ENCODE results near the gene PARD3B.

The PARD3B gene

GRCh38 chr2:204573221-204573620 lies 27.9 kb downstream of the PARD3B start:
- TF ChIP-seq CTCF (conservative IDR thresholded peaks at IDR 0.05; ENCODE audit: low read depth, low read length), result no peak

GRCh38 chr2:204574486-204574885 lies 29.2 kb downstream of the PARD3B start:
- no peak for TF ChIP-seq CTCF (conservative IDR thresholded peaks at IDR 0.05; ENCODE audit: low read depth, low read length)
- H3K4me3 ChIP-seq (ENCODE audit: low read length), result no peak overlapping the region
- no peak for DNase-seq (ENCODE audit: low read depth)

More at GRCh38 chr2:204573221-204573620, 27.9 kb downstream of the PARD3B start:
- no peak for DNase-seq (ENCODE audit: low read depth)
- no peak overlapping the region for H3K4me3 ChIP-seq (ENCODE audit: low read length)

DNA sequence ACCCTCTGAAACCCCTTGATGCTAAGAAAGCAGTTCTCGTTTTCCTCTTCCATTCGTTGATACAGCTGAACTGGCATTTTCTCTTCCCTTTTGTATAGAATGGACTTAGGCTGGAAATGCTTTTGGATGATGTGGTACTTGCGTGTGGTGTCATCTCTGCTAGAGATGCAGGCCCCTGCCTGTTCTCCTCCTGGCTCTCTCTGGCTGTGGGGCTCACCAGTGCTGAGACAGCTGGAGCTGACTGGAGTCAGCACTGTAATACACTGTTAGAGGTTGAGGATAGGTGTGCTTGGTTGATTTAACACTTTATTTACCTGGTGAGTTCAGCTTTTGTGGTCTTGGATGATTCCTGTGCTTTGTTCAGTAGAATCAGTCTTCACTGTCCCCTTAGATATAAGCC lies 30.2 kb downstream of the PARD3B start:
- DNase-seq (ENCODE audit: low read depth), result no peak
- no peak overlapping the region for H3K4me3 ChIP-seq (ENCODE audit: low read length)

GRCh38 chr2:204576362-204576979 lies 31.2 kb downstream of the PARD3B start:
- TF ChIP-seq CTCF (conservative IDR thresholded peaks at IDR 0.05; ENCODE audit: low read depth, low read length), result no peak
- no peak for DNase-seq (ENCODE audit: low read depth)
- no peak overlapping the region for H3K4me3 ChIP-seq (ENCODE audit: low read length)

More for the DNA sequence above, 30.2 kb downstream of the PARD3B start:
- no peak for TF ChIP-seq CTCF (conservative IDR thresholded peaks at IDR 0.05; ENCODE audit: low read depth, low read length)

DNA sequence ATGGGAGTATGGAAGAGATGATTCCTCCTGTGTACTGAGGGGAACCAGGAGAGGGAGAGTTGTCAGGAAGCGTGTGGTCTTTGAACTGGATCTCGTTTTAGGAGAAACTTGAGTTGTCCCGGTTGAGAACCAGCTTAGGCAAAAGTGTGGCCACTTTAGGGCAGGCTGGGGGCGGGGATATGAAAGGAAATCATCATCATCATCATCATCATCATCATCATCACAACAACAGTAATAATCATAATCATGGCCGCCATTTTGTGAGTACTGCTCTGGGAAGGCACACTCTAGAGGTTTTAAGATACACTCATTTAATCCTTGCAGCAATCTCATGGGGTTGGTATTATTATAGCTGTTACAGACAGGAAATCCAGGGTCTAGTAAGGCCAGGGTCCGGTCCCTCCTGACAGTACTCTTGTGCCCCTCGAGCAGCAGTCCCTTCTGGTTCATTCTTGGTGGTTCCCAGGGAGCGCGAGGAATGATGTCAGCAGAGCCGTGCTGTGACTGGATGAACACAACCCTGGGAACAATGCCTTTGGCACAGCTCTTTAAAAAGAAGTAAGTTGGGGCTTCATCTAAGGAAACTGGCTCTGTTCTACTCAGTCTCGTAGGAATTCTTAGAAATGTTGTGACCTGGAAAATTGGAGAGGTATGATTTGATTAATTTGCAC lies 33.8 kb downstream of the PARD3B start:
- no peak for TF ChIP-seq CTCF (conservative IDR thresholded peaks at IDR 0.05; ENCODE audit: low read depth, low read length)
- DNase-seq (ENCODE audit: low read depth), result no peak
- no peak overlapping the region for H3K4me3 ChIP-seq (ENCODE audit: low read length)

DNA sequence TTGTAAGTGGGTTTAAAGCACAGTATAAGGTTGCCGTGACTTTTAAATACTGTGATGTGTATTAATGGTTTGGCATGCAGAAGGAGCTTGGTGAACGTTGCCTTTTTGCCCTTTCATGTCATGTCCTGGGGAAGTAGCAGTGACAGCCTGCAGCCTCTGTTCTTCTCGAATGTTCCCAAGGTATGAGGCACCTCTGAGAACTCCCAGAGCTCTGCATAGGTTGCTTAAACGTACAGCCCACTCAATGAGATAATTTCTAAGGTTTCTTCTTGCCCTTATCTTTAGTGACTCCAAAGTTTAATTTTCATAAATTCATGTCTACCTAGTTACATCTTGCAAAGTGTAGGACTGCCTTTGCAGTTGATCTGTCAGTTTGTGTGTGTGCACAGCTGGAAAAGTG lies 36.7 kb downstream of the PARD3B start:
- DNase-seq (ENCODE audit: low read depth), result no peak
- no peak for TF ChIP-seq CTCF (conservative IDR thresholded peaks at IDR 0.05; ENCODE audit: low read depth, low read length)
- no peak overlapping the region for H3K4me3 ChIP-seq (ENCODE audit: low read length)

- TF ChIP-seq CTCF (conservative IDR thresholded peaks at IDR 0.05; ENCODE audit: low read depth, low read length), result no peak
- H3K4me3 ChIP-seq (ENCODE audit: low read length), result no peak overlapping the region
- DNase-seq (ENCODE audit: low read depth), result no peak
Observed at GRCh38 chr2:204583773-204584172, 38.5 kb downstream of the PARD3B start.

Measured in retinal pigment epithelial cell (primary cell).